ENCODE results near the gene ENTPD8.
"Not testable (repeated sequence)": the region's sequence is repeated elsewhere in the genome, so short reads cannot be mapped to it uniquely, and the experiment has no call there.

Gene ENTPD8

GRCh38 chr9:137476856-137477255 is 35.7 kb upstream of the ENTPD8 start:
- no peak for DNase-seq

GRCh38 chr9:137475666-137476065 is 34.5 kb upstream of the ENTPD8 start:
- no peak for DNase-seq

- DNase-seq: no peak
These were observed 33.1 kb upstream of the ENTPD8 start for GRCh38 chr9:137474271-137474670.

- no peak for DNase-seq
These were observed 29.6 kb upstream of the ENTPD8 start for GRCh38 chr9:137470785-137471184.

- no peak for DNase-seq
These were observed 26.7 kb upstream of the ENTPD8 start for GRCh38 chr9:137467896-137468295.

- DNase-seq: no peak
These were observed 26.0 kb upstream of the ENTPD8 start for GRCh38 chr9:137467161-137467581.

- DNase-seq: not testable (repeated sequence)
These were observed 25.4 kb upstream of the ENTPD8 start for GRCh38 chr9:137466389-137467085.

- DNase-seq: no peak
These were observed 24.7 kb upstream of the ENTPD8 start for GRCh38 chr9:137465720-137466388.

- no peak for DNase-seq
These were observed 24.0 kb upstream of the ENTPD8 start for GRCh38 chr9:137465000-137465719.

GRCh38 chr9:137464291-137464999 is 23.3 kb upstream of the ENTPD8 start:
- DNase-seq: no peak

- DNase-seq: no peak
These were observed 22.8 kb upstream of the ENTPD8 start for GRCh38 chr9:137463931-137464290.

- DNase-seq: no peak
These were observed 22.1 kb upstream of the ENTPD8 start for GRCh38 chr9:137462986-137463930.

- no peak for DNase-seq
These were observed 21.3 kb upstream of the ENTPD8 start for GRCh38 chr9:137462396-137462985.

GRCh38 chr9:137461663-137462395 is 20.7 kb upstream of the ENTPD8 start:
- no peak for DNase-seq

GRCh38 chr9:137461316-137461662 is 20.1 kb upstream of the ENTPD8 start:
- no peak for DNase-seq

GRCh38 chr9:137460363-137461315 is 19.5 kb upstream of the ENTPD8 start:
- no peak for DNase-seq

- no peak for DNase-seq
These were observed 18.6 kb upstream of the ENTPD8 start for GRCh38 chr9:137459601-137460362.

- peak; percentile 79 for DNase-seq
These were observed 18.0 kb upstream of the ENTPD8 start, which contains the start of gene NSMF for GRCh38 chr9:137459152-137459600. TSS of gene NSMF (minus strand) at chr9:137459334. CDS start at chr9:137459102, 232 bp downstream.

Measured in NCI-H510A (cell line).